HG03571 (cell line): ENCODE data around the gene COPS2.
"Not testable (repeated sequence)": the region's sequence is repeated elsewhere in the genome, so short reads cannot be mapped to it uniquely, and the experiment has no call there.

Source experiments
- ATAC-seq: cut with Tn5 transposase; IDR thresholded peaks from one replicate; pipeline ENCODE4 v1.9.1; 2021; ENCODE audit not compliant: unreplicated experiment

Gene COPS2

DNA sequence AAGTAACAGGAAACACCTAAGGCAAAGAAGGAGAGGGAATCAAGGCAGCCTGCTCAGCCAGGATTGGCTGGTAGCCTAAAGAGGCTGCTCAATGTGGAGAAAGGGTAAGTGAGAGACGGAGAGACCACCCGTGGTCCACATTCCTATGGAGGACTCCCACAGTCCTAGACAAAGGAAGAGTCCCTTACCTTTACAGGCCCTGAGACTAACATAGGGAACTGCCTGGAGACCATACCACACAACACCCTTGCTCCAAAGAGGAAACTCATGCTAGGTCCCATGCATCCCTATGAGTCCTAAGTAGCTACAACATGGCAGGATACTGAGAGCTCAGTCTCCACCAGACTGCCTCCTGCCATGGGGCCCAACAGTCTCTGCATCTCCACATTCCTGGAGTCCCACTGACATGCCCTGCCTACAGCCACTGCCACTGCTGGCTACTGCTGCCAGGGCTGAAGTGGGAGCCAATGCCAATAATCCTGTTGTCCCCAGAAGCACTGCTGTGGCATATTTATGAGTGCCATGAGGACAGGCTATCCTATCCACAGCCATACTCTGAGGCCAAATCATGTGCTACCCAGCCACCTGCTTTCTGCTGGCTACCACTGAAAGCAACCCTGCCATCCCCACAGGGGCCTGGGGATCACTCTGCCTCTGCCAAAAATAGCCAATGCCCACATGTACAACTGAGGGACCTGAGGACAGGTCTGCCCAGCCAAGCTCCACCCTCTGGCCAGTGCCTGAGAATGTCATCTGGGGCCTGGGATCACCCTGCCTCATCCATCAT, 45.0 kb downstream of the COPS2 start:
- no peak for ATAC-seq

GRCh38 chr15:49103002-49103401, 52.4 kb downstream of the COPS2 start:
- ATAC-seq: no peak

- no peak for ATAC-seq
Observed at GRCh38 chr15:49101536-49101935, 53.9 kb downstream of the COPS2 start.

GRCh38 chr15:49096090-49096750, 59.2 kb downstream of the COPS2 start:
- ATAC-seq: no peak

DNA sequence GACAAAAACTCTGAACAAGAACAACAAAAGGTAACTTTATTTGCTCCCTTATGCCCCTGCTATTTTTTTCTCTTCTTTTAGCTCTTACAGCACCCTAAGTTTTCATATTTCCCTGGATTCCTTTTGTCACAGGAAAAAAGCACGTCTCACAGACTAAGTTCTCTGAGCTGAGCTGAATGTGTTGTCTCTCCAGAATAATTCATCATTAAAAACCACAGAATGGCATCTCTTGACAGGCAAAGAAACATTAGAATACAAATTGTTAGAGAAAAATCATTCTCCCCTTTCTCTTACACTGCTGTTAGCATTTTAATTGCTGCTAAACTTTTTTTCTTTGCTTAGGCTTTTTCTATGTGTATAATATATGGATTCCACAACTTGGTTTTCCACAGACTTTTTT, 60.5 kb downstream of the COPS2 start:
- no peak for ATAC-seq

DNA sequence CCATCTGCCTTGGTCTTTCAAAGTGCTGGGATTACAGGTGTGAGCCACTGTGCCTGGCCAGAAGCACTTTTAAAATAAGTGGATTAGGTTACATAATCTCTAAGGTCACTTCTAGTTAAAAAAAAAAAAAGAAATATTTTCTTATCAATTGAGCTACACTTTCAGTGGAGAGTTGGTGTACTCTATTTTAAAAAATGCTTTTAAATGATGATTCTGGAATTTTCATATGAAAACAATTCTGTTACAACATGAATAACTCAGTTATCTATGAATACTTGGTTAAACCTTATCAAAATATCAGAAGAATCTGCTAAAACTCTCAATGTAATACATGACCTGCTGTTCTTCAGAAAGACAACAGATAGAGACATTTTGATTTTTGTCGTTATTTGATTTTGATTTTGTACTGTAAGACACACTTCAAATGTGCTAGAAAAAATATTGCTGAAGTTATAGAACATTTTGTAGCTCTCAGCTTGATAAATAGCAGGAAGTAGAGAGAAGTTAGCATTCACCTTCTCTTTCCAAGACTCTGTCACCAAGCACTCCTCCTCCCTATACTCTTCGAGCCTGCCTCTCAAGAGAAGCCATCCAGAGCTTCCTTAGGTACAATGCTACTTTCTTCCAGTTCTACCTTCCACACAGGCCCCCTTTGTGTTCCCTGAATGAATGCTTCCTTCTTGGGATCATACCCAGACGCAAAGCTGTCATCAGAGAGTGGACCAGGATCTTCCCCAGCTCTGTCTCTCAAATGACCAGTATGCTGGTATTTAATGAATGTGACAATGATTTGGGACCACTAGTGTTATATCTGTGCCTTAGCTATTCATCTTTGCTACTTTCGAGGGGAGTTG, 61.9 kb downstream of the COPS2 start:
- ATAC-seq: no peak

GRCh38 chr15:49088996-49089395, 66.4 kb downstream of the COPS2 start:
- no peak for ATAC-seq

GRCh38 chr15:49085696-49086459, 69.5 kb downstream of the COPS2 start:
- ATAC-seq: no peak

DNA sequence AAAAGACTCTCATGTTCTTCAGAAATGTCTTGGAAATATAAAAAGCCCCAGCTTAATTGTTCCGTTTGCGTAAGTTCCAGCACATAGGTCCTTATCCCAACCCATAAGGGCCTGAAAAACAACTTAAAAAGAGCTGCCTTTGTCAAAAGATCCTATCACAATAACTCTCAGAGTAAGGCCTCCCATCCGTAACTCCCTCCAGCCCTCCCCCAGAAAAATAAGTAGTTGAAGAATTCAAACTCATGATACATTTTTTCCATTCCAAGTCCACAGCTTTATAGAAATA, 71.2 kb downstream of the COPS2 start:
- ATAC-seq: no peak

DNA sequence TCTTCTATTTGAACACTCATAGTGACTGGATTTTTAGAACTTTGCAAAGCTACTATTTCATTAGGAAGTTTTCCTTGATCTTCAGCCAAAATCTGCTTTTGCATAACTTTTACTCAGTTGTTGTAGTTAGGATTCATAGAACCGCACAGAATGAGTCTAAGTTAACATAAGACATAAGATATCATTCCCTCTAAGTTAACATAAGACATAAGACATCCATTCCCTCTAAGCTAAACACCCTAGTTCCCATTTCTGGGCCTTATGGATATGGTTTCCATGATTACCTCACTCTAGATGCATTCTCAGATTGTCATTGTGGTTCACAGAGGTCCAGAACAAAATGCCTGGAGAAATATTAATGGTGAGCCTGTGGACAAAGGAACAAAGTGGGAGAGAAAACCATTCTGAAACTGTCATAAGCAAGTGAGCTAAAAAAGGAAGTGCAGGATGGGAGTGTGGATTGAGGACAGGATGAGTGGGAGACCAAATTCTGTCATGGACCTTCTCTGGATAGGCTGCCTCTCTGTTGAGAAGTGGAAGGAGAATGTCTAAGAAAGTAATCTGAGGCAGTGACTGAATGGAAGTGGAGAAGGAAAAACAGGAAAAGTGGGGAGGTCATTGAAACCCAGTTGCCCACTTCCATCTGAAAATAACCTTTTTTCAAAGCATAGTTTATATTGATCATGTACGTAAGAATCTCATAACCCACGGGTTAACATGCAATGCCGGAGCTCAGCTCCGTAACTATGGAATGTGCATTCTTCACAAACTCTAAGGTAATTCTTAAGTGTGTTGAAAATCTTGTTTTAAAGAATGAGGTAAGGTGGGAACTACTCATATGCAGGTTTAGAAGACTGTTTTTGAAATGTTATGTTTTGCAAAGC, 71.8 kb downstream of the COPS2 start:
- ATAC-seq: no peak

GRCh38 chr15:49082960-49083359, 72.4 kb downstream of the COPS2 start:
- no peak for ATAC-seq

DNA sequence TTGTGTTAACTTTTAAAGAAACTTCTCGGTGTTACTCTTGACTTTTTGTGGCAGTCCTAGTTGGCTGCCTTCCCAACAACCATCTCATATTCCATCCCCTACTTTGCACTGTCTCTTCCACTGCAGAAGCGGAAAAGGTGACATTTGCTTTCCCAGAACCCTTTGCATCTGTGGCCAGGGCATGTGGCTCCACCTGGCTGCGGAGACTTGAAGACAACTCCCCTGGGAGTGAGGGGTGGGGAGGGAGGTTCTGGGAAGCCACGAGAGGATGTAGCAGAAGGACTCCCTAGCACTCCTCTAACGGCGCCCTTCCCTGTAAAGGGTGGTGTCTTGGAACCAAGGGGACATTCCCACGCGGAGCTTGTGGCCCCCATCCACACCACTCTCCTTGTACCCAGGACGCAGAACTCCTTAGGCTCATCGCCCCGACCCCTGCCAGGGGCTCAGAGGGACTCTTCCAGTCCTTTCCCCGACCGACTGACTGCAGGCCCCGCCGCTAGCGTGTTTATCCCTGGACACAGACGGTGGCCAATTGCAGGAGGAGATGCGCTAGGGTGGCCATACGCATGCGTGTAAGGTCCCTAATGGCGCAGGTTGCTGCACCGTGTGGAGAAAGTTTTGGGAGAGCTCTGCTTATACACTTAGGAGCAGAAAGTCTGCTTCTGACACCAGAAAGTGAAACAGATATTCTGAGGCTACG, 75.9 kb downstream of the COPS2 start:
- no peak for ATAC-seq

DNA sequence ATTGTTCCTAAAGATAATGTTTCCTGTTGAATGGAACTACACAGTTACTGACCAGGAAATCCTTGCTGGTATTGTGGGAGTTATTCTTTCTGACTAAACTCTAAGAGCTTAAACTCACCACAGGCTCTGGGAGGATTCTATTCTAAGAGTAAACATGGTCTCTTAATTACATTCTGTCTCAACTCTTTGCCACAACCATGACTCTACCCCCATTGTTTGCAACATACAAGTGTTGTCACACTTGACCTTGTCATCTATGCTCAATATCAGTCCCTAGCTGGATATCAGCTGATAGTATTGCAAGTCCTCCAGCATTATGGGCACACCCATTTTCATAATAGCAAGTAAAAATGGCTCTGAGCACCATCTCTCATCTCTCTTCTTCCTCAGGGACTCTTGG, 79.5 kb downstream of the COPS2 start:
- no peak for ATAC-seq

GRCh38 chr15:49074589-49075287, 80.7 kb downstream of the COPS2 start:
- ATAC-seq: not testable (repeated sequence)
